ENCODE results near the gene ACTN1.

GRCh38 chr14:68946489-68946822 is 32.6 kb downstream of the ACTN1 start:
- TF ChIP-seq CTCF (IDR thresholded peaks at IDR 0.05; ENCODE audit: low read length) (no peak), EZH2 (IDR thresholded peaks at IDR 0.05; ENCODE audit: borderline replicate concordance, low read length) (no peak)
